Muscle of back (tissue), 11 donors: ENCODE measurements around the gene IL31RA. TPM values are rescaled to one million over a fixed set of nuclear protein-coding genes. Genes with fewer than 3 reads are reported as not detected.
A peak's percentile ranks its signal among the peaks of the same experiment; 100 is the strongest.

ENCODE experiments used
- DNase-seq, 3 donors: peaks; one replicate each; pipeline versions ENCODE4 v3.0.0 to v3.0.0-alpha.2; 2013
- polyA plus RNA-seq, 10 donors: library from polyadenylated mRNA; unstranded; fragments of 120-200 nt; gene quantifications; one replicate each; pipeline ENCODE4 v1.2.1, GENCODE V29; 2013; ENCODE audit not compliant: insufficient read length in 10 of 10

IL31RA gene
- polyA plus RNA-seq, 10 donors, result 0.37 to 1.8 (median 1.0) TPM

GRCh38 chr5:55900776-55901175 is 49.6 kb downstream of the IL31RA start:
- DNase-seq, result no peak

- no peak for DNase-seq
Observed at GRCh38 chr5:55902696-55903095, 51.5 kb downstream of the IL31RA start.

- DNase-seq, result no peak
Observed at GRCh38 chr5:55903121-55903701, 52.1 kb downstream of the IL31RA start.

GRCh38 chr5:55904152-55904551 is 53.0 kb downstream of the IL31RA start:
- no peak for DNase-seq

GRCh38 chr5:55905251-55905650 is 54.1 kb downstream of the IL31RA start:
- DNase-seq, result no peak

- no peak for DNase-seq
Observed at GRCh38 chr5:55907927-55908326, 56.8 kb downstream of the IL31RA start.

GRCh38 chr5:55908804-55909203 is 57.6 kb downstream of the IL31RA start:
- DNase-seq, result no peak

- peak in 1 of 3 donors; percentile 32 for DNase-seq
Observed at GRCh38 chr5:55911784-55912653, 60.9 kb downstream of the IL31RA start.

GRCh38 chr5:55913466-55914413 is 62.6 kb downstream of the IL31RA start:
- DNase-seq, result no peak

- DNase-seq, result no peak
Observed at GRCh38 chr5:55914971-55915370, 63.8 kb downstream of the IL31RA start.

GRCh38 chr5:55915783-55916182 is 64.6 kb downstream of the IL31RA start:
- DNase-seq, result no peak

- DNase-seq, result no peak
Observed at GRCh38 chr5:55916986-55917385, 65.8 kb downstream of the IL31RA start.

GRCh38 chr5:55917402-55918086 is 66.4 kb downstream of the IL31RA start:
- DNase-seq, result no peak

- DNase-seq, result no peak
Observed at GRCh38 chr5:55918087-55919035, 67.2 kb downstream of the IL31RA start.

GRCh38 chr5:55919625-55920024 is 68.5 kb downstream of the IL31RA start:
- no peak for DNase-seq

- DNase-seq, result no peak
Observed at GRCh38 chr5:55920784-55921183, 69.6 kb downstream of the IL31RA start.

GRCh38 chr5:55921617-55922016 is 70.5 kb downstream of the IL31RA start:
- DNase-seq, result no peak

GRCh38 chr5:55923177-55923771 is 72.1 kb downstream of the IL31RA start:
- peak in 1 of 3 donors; percentile 38 for DNase-seq

- no peak for DNase-seq
Observed at GRCh38 chr5:55923865-55924500, 72.8 kb downstream of the IL31RA start.
